Measurements from ENCODE around the gene MAG. TPM values are rescaled to one million over a fixed set of nuclear protein-coding genes. Genes with fewer than 3 reads are reported as not detected.

MAG gene
- total and polyA plus RNA-seq, 2 of the 13 experiments (the other 11 are each of a cell fraction or from before 2014, with no cell fraction given), result 0.20 to 1.3 TPM

GRCh38 chr19:35291259-35291658, 702 bp upstream of the MAG start:
- 18% methylated on average over 6 of the region's 6 CpGs for WGBS (ENCODE audit: low lambda C conversion rate)
- ATAC-seq (peak; percentile 47), DNase-seq (ENCODE audit: low spot score) (no peak), FAIRE-seq (no peak)
- Histone ChIP-seq H3K4me2 (ENCODE audit: low read depth, low read length) (peak overlapping the region; percentile 25; the same call in 1 of the 2 replicates), H2AFZ (ENCODE audit: low read length) (no peak overlapping the region), H3K9ac (ENCODE audit: insufficient read depth, low read depth, low read length) (no peak overlapping the region), H3K4me3 (replicated peaks in 1 of 3; ENCODE audit: insufficient read depth in 1 of 3, low read depth in 2 of 3, low read length in 3 of 3) (no peak overlapping the region), H4K20me1 (ENCODE audit: insufficient read depth, low read length) (no peaks in the 10 kb centered on the region), H3K27me3 (ENCODE audit: control insufficient read depth in 1 of 2, insufficient read depth in 2 of 2, low read length in 2 of 2) (peaks cover 6 to 46% of the 10 kb centered on the region in 2 experiments), H3K27ac (ENCODE audit: extremely low read length, insufficient read depth, low read length) (no peak overlapping the region), H3K9me3 (ENCODE audit: low read length) (no peaks in the 10 kb centered on the region), H3K36me3 (replicated peaks in 1 of 2; ENCODE audit: control insufficient read depth in 1 of 2, insufficient read depth in 2 of 2, low read length in 2 of 2) (no peaks in the 10 kb centered on the region), H3K4me1 (ENCODE audit: insufficient read depth, low read length) (peaks cover 60% of the 10 kb centered on the region), H3K79me2 (ENCODE audit: insufficient read depth, low read length) (no peaks in the 10 kb centered on the region)
- TF ChIP-seq NFATC3 (CRISPR knock-in tag; IDR thresholded peaks at IDR 0.05) (no peak), SALL1 (CRISPR knock-in tag; IDR thresholded peaks at IDR 0.05) (no peak), PRDM4 (CRISPR knock-in tag; IDR thresholded peaks at IDR 0.05; ENCODE audit: borderline replicate concordance) (no peak), ZBTB43 (CRISPR knock-in tag; conservative IDR thresholded peaks at IDR 0.05) (no peak), BCL6 (CRISPR knock-in tag; IDR thresholded peaks at IDR 0.05) (0 out of 2 replicates have a peak, but pooled peaks have one; percentile 8), SAP130 (CRISPR knock-in tag; IDR thresholded peaks at IDR 0.05; ENCODE audit: low read depth) (no peak), ZSCAN25 (CRISPR knock-in tag; IDR thresholded peaks at IDR 0.05) (no peak)
- in situ Hi-C loops (cut with HindIII; ENCODE audit: extremely low pct_ligation_motif_present, low pct_unique_long_range_greater_than_20kb), result no loop called here
- no TSS peak for BruUV-seq (replicated peaks)
- intact Hi-C loops (cut with micrococcal nuclease; ENCODE audit: unreplicated experiment), result no loop called here
- POLR2A ChIA-PET, result interaction anchor here (1.0 to 2.3 kb wide), 2 partner anchors 9 to 11 kb away, joined by 4 to 9 read pairs; partner anchors contain the start of gene HAMP
- CTCF ChIA-PET (ENCODE audit: low intra/inter-chr PET ratio, low total read pairs), result no interaction called here
